Activated CD4-positive, CD25-positive, alpha-beta regulatory T cell treated with anti-CD3 and anti-CD28 coated beads, Interleukin-2, amount 50 U/mL, for 24 hours (primary cell): Measurements from ENCODE around the gene SKIDA1.

Experiments
- ATAC-seq, 2 donors: fragments of 150-1000 bp; cut with Tn5 transposase; one replicate each; pipeline ENCODE4 v1.10.0; 2021; ENCODE audit warnings: mild to moderate bottlenecking in 1 of 2, moderate library complexity in 1 of 2

SKIDA1 gene

DNA sequence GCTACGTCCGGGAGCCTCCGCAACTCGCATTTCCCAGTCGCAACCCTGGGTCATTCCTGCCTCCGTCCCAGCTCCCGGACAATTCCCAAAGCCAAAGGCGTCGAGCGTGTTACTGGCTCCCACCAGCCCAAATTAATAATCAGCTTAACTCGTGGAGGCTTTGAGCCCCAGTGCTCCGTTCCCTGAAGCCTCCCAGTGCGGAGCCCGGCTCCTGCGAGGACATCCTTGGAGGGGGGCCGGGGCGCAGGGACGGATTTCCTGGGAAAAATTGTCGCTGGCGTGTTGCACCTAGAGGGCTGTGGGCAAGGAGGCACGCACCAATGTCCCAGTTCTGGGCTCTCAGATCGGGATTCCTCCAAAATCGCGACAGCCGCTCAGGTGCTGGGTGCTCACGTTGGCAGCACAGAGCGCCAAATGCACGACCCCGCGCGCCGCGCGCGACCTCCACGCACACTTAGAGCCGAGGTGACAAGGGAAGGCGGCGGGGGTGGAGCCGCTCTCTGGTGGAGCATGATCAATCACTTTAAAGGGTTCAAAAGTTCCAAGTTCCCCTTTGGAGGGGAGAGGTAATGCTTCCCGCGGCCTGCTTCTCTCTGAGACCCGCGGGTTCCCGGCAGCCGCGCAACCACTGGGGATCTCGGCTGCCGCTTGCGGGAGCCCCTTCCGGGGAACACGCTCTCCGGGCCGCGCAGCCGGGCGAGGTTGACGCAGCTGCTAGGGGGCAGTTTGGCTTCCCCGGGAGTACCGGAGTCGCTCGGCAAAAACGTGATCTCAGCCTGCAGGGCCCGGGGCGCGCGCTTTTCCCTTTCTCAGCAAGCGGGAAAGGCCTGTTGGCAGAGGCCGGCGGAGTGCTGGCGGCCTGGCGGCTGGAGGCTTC lies 25.5 kb downstream of the SKIDA1 start:
- no peak for ATAC-seq

DNA sequence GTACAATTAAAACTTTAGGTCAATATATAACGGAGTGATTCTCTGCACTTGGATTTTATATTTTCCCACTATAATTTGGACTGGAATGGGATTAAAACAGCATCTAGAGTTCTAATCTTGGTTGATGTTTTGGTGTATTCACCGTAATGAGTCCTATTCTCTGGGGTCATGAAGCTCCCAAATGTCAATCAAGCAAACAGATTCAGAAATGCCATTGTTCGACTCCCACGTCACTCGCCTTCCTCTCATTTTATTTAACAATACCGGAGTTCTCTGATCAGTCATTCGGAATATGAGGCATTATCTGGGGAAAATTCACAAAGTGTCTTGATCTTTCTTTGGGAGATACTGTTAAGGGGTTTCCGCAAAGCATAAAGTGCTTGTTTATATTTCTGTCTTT lies 26.5 kb downstream of the SKIDA1 start:
- ATAC-seq: no peak

DNA sequence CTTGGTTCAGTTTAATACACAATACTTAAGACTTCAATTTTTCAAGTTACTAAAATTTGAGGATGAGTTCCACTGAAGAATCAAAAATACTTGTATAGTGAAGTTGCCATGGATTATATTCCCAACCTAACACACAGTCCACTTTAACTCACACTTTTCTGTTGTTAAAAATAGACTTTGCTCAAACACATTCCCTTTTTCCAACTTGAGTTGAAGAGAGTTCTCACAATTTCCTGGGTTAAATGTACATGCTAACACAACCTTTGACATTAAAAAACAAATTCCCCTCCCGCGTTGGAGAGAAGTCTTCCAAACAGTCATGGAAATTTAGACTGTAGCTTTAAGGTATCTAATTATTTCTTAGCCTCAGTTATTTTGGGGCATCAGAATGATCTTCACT lies 27.1 kb downstream of the SKIDA1 start:
- no peak for ATAC-seq

DNA sequence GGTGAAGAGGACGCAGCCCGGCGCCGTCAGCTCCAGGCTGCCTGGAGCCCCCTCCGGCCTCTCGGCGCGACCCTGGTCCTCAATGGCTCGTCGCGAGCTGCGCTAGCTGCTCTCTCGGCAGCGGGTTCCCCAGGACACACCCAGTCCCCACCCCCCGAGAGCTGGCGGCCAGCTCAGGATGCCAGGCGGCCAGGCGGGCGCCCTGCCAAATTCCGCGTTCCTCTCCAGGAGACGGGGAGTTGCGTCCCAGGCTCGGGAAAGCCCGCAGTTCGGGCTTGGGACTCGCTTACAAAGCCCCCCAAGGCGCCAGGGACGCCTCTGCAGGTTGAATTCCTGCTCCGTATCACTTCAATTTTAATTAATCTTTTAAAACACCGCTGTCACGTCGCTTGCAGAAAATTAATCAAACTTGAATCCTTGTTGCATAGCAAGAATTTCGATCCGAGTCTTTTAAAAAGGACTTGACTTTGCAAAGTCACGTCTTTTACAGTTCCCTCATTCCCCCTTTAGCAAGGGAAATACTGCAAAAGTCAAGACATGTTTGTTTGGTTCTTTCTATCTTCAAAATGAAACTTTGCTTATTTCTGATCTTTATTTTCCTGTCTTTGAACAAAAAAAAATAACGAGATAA lies 28.2 kb downstream of the SKIDA1 start:
- no peak for ATAC-seq

DNA sequence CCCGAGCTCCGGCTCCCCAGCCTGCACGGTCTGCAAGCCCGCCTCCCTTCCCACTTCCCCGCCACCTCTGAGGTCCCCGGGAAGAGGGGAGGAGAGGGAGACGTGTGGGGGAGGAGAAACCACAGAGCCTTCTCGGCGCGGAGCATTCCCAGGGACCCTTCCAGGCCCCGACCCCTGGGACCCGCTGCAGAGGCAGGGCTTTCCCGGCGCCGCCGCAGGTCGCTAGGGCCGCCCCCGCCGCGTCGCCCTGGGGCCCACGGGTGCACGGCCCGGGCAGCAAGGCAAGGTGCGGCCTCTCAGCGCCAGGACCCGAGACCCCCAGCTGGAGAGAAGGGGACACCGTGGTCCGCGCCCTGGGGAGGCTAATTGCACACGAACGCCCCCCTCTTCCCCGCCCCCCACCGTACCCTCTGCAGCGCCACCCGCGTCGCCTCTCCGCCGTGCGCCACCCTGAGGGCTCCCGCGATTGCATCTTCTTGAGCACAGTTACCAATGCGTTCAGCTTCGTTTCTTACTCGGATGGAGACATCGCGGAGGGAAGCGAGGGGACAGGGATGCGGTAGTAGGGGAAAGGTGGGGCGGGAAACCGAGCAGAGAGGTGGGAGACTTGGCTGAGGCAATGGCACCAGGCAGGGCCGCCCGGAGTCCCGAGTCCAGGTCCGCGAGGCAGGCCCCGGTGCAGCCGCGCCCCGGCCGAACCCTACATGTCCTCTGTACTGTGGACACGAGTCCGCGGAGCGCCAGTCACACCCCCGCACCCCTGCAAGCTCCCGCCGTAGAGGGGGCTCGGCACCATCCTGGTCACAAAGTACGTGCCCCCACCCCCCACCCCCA lies 28.9 kb downstream of the SKIDA1 start:
- ATAC-seq: peak; percentile 55 to 61

DNA sequence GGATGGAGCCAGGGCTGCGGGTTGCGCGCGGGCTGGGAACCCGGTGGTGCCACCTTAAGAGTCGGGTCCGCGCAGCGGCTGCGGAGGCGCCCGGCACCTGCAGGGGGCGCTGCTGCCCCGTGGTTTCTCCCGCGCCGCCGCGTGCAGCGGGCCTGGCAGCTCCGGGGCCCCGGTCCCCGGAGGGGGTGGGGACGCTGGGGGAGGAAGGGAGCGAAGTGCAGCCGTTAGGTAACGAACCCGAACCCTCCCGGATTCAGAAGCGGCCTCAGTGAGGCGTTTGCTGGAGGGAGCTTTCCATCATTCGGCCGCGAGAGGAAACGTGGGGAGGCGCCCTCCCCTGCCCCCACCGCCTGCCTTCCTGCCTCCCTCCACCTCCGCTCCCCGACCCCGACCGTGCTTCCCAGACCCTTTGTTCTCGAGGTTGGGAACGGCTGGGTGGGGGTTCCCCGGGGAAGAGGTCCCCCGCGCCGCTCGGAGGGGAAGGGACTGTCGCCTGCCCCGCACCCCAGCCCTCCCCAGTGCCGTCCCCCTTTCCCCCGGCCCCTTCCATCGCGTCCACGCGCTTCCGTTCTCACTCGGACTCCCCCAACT lies 29.6 kb downstream of the SKIDA1 start:
- peak; percentile 84 to 91 for ATAC-seq

DNA sequence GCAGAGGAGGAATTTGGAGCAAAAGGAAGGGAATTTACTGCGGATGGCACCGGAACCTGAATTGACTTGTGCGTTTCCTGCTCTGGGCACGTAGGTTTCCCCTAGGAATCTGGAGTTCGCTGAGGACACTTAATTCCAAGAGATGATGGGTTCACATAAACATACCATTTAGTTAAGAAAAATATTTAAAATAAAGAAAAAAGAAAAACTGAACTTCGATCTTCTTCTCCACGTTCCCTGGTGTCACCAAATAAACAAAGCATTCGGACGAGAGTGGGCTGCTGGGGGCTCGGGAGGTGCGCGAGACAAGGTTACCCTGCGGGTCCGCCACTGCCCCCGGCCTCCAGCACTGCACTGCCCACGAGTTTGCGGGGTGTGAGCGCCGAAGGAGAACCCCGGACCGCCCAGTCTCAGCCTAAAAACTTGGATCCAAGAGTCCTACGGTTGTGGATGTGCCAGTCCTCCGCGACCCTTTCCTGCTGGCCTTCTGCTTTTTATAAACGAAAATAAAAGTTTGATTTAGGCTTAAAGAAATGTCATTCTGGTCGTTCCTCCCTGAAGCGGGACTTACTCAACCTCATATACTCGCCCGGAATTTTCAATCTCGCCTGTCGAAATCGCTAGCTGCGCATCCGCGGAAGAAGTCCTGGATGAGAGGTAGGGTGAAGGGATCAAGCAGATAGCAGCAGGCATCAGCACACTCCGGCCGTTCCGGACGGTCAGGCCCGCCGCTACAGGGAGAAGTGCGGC lies 30.3 kb downstream of the SKIDA1 start:
- ATAC-seq: no peak

DNA sequence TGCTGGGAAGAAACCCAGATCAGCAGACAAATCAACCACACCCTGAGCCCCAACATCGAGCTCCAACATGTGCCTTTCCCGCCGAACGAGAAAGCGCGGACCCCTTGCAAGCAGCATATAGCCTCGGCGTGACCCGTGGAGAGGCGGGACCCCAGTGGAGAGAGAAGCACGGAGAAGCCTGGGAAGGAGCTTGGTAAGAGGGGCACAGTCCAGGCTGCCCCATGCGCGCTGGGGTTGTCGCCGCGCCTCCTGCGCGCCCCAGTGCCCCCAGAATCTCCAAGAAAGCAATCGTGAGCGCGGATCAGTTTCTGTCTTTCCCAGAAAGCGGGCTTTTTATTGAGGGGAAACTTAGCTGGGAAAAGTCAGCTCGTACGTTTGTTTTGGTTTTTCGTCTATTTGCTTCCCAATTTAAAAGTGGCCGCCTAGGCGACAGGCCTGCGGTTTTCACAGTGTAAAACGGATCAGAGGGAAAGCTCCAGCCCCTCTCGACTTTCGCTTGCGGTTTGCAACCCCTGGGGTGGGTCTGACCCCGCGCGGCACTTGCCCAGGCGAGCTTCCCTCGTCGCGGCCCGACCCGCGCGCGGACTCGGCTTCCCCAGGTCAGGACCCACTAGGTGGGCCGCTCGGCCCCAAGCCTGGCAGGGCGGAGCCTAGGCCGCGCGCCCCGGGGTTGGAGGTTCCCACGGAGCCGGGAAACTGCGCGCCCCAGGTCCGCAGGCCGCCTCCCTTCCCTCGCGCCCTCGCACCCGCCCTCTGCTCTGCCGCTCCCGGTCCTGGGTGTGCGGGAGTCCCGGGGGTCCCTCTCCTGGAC lies 31.1 kb downstream of the SKIDA1 start:
- no peak for ATAC-seq

DNA sequence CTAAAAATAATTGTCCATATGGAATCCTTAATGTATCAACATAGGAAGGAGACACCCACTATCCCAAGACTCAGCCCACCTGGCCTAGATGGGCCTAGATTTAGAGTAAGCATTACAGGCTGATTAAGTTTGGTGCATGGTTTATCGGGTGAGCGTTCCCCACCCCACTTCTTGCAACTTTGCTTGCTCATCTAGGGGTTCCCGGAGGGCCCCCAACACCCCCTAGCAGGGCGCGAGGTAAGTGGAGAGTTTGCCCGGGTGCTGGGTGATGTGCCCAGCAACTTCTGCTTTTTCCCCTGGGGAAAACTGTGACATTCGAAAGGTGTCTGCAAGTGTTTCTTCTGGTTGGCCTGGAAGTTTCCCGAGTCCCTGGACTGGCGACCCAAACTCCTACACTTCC lies 31.7 kb downstream of the SKIDA1 start:
- ATAC-seq: no peak

DNA sequence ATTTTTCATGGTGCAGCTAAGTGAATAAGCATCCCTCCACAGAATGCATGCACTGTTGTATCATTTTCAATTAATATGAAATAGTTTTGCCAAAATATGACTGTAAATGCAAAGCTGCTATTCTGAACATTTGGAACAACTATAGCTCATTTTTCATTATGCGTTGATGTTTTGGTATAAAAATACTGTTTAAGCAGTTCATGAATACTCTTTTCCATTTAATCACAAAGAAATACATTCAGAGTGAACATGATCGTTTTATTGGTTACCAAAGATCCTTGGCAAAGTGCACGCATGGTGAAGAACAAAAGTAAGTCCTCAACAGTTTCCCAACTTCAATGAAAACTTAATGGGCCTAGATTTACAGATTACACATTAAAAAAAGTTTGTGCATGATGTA lies 33.1 kb downstream of the SKIDA1 start:
- ATAC-seq: no peak

DNA sequence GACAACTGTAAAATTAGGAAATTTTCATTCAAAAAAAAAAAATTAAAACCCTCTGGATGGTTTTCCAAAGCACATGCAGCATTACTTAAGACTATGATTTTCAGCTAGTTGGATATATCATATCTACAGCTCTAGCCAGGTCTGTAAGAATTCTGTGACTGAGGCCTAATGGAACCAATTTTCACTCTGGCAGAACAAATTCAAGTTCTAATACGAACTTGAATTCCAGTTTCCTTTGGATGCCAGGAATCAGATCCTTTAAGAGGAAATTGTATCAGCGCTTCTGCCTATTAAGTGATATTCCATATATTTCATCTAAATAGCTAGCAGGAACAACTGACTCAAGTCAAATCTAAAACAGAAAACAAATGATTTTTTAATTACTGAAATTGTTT lies 34.8 kb downstream of the SKIDA1 start:
- no peak for ATAC-seq

DNA sequence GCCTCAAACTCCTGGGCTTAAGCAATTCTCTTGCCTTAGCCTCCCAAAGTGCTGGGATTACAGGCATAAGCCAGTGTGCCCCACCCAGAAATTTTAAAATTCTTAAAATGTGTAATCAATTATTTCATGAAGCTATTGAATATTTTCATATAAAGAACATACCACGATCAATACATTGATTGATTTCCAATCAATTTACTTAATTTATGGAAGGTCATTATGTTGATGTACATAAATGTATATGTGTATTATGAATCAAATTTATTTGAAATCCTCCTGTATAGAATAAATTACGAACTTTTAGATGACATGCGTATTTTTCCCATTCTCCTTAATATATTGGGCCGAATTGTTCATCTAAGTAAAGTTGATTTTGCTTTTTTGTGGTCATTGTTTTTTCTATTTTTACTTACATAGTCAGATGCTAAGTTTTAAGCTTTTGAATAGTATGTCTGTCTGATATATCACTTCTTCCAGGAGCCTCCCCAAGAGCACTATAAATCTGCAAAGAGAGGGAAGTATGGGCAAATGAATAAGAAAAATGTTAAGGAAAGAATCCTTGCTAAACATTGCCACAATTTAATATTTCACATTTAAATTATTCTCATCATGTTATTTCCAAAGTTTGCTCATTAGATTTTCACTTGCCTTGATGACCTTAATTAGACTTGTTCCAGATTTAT lies 35.3 kb downstream of the SKIDA1 start:
- no peak for ATAC-seq

DNA sequence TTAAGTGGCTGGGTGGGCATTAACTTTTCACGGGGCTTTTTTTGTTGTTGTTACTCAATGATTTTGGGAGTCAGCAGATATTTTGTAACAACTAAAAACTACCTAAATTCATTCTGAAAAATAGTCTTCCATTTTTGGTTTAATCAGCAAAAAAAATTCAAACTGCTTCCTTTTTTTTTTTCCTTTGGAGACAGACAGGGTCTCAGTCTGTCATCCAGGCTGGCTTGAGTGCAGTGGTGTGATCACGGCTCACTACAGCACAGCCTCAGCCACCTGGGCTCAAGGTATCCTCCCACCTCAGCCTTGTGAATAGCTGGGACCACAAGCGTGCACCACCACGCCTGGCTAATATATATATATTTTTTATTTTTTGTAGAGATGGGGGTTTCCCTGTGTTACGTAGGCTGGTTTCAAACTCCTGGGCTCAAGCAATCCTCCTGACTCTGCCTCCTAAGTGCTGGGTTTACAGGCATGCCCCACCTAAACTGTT lies 36.5 kb downstream of the SKIDA1 start:
- ATAC-seq: no peak

DNA sequence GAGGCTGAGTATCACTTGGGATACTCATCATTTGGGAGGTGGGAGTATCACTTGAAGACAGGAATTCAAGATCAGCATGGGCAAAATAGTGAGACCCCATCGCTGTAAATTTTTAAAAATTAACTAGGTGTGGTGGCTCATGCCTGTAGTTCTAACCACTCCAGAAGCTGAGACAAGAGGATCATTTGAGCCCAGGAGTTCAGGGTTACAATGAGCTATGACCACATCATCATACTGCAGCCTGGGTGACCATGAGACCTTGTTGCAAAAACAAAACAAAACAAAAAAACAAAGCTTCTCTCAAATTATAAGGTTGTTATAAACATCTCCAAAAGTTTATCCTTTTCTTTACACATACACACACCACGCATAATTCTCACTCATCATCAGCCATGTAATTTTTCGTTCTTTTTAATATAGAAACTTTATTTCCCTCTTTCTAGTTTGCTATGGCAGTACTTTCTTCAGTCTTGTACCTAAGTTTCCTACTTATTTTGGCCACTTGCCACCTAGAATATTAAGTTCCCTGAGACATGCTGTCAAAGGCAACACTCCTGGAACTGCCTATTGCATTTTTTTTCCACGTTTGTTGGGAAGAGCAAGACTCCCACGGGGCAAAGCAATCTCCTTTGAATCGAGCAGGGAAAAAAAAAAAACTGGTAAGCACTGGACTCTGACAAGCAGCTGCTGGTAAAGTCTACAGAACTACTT lies 37.1 kb downstream of the SKIDA1 start:
- ATAC-seq: no peak

DNA sequence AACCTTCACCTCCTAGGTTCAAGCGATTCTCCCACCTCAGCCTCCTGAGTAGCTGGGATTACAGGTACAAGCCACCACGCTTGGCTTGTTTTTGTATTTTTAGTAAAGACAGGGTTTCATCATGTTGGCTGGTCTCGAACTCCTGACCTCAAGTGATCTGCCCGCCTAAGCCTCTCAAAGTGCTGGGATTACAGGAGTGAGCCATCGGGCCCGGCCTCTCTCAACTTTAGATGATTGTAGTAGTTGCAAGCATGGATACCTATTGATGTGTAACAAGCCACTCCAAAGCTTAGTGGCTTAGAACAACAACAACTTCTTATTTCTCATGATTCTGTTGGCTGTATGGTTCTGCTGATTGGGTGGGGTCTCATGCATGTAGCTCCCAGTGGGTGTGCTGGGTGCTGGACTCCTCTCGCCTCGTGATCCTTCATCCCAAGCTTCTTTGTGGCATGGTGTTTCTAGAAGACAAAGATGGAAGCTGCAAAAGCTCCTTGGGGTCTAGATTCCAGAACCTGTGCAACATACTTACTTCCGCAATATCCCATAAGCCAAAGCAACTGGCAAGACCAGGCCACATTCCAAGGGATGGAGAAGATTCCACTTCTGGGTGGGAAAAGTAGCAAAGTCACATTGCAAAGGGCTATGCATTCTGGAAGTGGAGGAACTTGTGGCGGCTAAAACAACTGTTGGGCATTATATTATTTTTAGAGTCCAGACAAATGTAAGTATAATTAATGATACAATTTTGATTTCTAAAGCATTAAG lies 37.9 kb downstream of the SKIDA1 start:
- ATAC-seq: no peak

DNA sequence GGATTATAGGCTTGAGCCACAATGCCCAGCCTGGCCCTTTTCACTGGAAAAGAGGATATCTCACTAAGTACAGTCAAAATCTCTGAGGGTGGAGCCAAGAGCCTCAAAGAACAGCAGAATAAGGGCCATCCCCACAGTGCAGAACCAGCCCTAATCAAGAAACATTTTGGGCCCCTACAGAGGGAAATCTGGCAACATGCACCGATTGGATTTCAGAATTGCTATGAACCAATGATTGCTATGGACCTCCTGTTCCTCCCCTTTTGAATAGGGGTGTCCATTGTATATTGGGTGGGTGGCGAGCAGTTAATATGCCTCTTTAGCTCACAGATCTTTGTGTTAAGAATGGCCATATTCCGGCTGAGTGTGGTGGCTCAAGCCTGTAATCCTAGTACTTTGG lies 42.7 kb downstream of the SKIDA1 start:
- no peak for ATAC-seq

DNA sequence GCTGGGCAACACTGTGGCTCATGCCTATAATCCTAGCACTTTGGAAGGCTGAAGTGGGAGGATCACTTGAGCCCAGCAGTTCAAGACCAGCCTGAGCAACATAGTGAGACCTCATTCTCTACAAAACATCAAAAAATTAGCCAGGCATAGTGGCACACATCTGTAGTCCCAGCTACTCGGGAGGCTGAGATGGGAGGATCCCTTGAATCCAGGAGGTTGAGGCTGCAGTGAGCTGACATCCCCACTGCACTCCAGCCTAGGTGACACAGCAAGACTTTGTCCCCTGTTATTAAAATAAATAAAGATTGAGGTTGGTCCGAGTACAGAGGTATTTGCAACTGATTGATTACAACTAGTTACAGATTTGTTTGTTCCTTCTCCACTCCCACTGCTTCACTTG lies 44.1 kb downstream of the SKIDA1 start:
- no peak for ATAC-seq

DNA sequence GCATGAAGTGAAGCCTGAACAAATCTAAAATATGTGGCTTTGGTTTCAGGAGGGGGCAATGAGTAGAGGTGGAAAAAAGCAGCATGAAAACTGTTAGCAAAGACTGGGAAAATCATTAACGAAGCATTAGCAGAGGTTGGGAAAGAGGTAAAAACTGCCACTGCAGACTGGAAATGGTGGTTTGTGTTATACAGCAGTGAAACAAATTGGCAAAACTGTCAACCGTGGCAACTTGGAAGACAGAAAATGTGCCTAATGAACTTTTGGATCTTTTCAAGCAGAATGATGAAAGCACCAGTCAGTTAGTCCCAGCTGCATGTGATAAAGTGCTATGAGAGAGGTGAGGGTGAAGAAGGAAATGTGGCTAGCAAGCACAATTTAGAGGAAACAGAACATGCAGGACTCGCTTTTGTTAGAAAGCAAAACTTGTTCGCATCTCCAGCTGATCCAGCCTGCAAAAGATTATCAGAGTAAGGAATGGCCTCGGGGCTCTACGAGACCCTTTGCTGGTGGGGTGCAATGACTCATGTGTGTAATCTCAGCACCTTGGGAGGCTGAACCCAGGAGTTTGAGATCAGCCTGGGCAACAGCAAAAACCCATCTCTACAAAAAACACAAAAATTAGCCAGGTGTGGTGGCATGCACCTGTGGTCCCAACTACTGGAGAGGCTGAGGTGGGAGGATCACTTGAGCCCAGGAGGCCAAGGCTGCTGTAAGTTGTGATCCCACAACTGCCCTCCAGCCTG lies 45.7 kb downstream of the SKIDA1 start:
- ATAC-seq: no peak
